Prostate gland (tissue), 2 donors: Measurements from ENCODE around the gene INPP5E.

ENCODE experiments used
- CTCF ChIP-seq, 4 experiments: fragments of 200-600 bp in 2 of 4; fragments of 450-650 bp in 2 of 4; sonication (generic) in 2 of 4; IDR thresholded peaks; 1 replicate in 3 of 4; 2 replicates in 1 of 4; pipeline ENCODE4 v1.5.1; 2016 to 2019; ENCODE audit warnings: antibody characterized with exemption in 4 of 4, mild to moderate bottlenecking in 2 of 4, moderate library complexity in 2 of 4
- POLR2A ChIP-seq: fragments of 450-650 bp; IDR thresholded peaks from one replicate; pipeline ENCODE4 v1.6.1; 2016; ENCODE audit warnings: antibody characterized with exemption, mild to moderate bottlenecking
- POLR2AphosphoS5 ChIP-seq: sonication (generic); formaldehyde crosslinking; IDR thresholded peaks from one replicate; pipeline ENCODE4 v1.6.1; 2017; ENCODE audit warnings: antibody characterized with exemption

GRCh38 chr9:136437430-136437829, 2.2 kb downstream of the INPP5E start:
- TF ChIP-seq POLR2A, result no peak
- no peak for TF ChIP-seq CTCF (IDR thresholded peaks at IDR 0.05)
- TF ChIP-seq POLR2AphosphoS5, result no peak
